ENCODE data around the gene HSD17B12. TPM values are rescaled to one million over a fixed set of nuclear protein-coding genes. Genes with fewer than 3 reads are reported as not detected.

The HSD17B12 gene
- total RNA-seq, 2 donors from 2014 or later = 39.7 to 42.8 TPM

Small RNA genes within 50 kb of the gene (small RNA-seq; reads per million reads assigned to genes)
- gene PHBP2 (not detected), gene RPL23AP63 (not detected)

Other genes with a start within 250 kb of the HSD17B12 start
- 10 to 100 TPM; 29.3 to 30.0 TPM for gene ALKBH3, start 200.1 kb downstream of the HSD17B12 start, total RNA-seq